Measurements from ENCODE around the gene TMPRSS11D.

TMPRSS11D gene

GRCh38 chr4:67820903-67821302 is 62.9 kb downstream of the TMPRSS11D start:
- Histone ChIP-seq H3K4me2 (ENCODE audit: low read length) (no peak overlapping the region), H3K36me3 (replicated peaks; ENCODE audit: low read depth, low read length) (no peaks in the 10 kb centered on the region), H3K27me3 (ENCODE audit: low read depth, low read length) (no peaks in the 10 kb centered on the region), H3K79me2 (ENCODE audit: low read length) (no peaks in the 10 kb centered on the region), H3K4me1 (ENCODE audit: low read length) (no peaks in the 10 kb centered on the region; the same call in 1 of the 2 replicates), H3K27ac (ENCODE audit: low read length) (no peak overlapping the region), H3K9ac (ENCODE audit: low read length) (no peak overlapping the region), H3K4me3 (ENCODE audit: low read length) (no peak overlapping the region), H3K9me3 (ENCODE audit: insufficient read depth, low read length) (no peaks in the 10 kb centered on the region), H4K20me1 (ENCODE audit: insufficient read depth, low read length) (no peaks in the 10 kb centered on the region), H2AFZ (ENCODE audit: low read depth, low read length) (no peak overlapping the region)
- no peak for TF ChIP-seq EZH2phosphoT487 (IDR thresholded peaks at IDR 0.05; ENCODE audit: low read depth)
- TF ChIP-seq, protein P1, sequence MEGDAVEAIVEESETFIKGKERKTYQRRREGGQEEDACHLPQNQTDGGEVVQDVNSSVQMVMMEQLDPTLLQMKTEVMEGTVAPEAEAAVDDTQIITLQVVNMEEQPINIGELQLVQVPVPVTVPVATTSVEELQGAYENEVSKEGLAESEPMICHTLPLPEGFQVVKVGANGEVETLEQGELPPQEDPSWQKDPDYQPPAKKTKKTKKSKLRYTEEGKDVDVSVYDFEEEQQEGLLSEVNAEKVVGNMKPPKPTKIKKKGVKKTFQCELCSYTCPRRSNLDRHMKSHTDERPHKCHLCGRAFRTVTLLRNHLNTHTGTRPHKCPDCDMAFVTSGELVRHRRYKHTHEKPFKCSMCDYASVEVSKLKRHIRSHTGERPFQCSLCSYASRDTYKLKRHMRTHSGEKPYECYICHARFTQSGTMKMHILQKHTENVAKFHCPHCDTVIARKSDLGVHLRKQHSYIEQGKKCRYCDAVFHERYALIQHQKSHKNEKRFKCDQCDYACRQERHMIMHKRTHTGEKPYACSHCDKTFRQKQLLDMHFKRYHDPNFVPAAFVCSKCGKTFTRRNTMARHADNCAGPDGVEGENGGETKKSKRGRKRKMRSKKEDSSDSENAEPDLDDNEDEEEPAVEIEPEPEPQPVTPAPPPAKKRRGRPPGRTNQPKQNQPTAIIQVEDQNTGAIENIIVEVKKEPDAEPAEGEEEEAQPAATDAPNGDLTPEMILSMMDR (IDR thresholded peaks at IDR 0.05; ENCODE audit: low read depth, low read length), result no peak

- no peak for TF ChIP-seq EZH2phosphoT487 (IDR thresholded peaks at IDR 0.05; ENCODE audit: low read depth)
- TF ChIP-seq, protein P1 (IDR thresholded peaks at IDR 0.05; ENCODE audit: low read depth, low read length), result no peak
- H3K36me3 ChIP-seq (replicated peaks; ENCODE audit: low read depth, low read length), result no peaks in the 10 kb centered on the region
- H3K9me3 ChIP-seq (ENCODE audit: insufficient read depth, low read length), result no peaks in the 10 kb centered on the region
- H3K27ac ChIP-seq (ENCODE audit: low read length), result no peak overlapping the region
- H4K20me1 ChIP-seq (ENCODE audit: insufficient read depth, low read length), result no peaks in the 10 kb centered on the region
- no peak overlapping the region for H3K4me3 ChIP-seq (ENCODE audit: low read length)
- H3K79me2 ChIP-seq (ENCODE audit: low read length), result no peaks in the 10 kb centered on the region
- H3K9ac ChIP-seq (ENCODE audit: low read length), result no peak overlapping the region
- H3K4me2 ChIP-seq (ENCODE audit: low read length), result no peak overlapping the region
- H3K4me1 ChIP-seq (ENCODE audit: low read length), result no peaks in the 10 kb centered on the region
- H2AFZ ChIP-seq (ENCODE audit: low read depth, low read length), result no peak overlapping the region
- H3K27me3 ChIP-seq (ENCODE audit: low read depth, low read length), result no peaks in the 10 kb centered on the region
Measured at GRCh38 chr4:67810011-67810410, 73.8 kb downstream of the TMPRSS11D start.

DNA sequence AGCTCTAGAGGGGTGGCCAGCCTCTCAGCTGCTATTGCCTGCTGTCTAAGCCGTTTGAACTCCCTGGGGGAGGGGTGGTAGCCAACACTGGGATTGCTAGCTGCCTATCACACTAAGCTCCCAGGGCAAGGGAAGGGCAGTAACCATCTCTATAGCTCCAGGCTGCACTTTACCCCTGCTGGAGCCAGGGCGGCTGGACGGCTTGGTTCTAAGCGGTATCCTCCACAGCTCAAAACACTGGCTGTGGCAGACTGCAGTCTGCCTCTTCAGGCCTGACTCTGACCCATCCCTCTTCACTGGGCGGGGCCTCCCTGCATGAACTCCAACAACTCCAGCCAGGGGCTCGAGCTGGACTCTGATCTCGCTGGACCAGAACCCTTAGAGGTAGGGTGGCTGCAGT is 74.3 kb downstream of the TMPRSS11D start:
- Histone ChIP-seq H3K27ac (ENCODE audit: low read length) (no peak overlapping the region), H2AFZ (ENCODE audit: low read depth, low read length) (no peak overlapping the region), H3K4me1 (ENCODE audit: low read length) (no peaks in the 10 kb centered on the region), H3K27me3 (ENCODE audit: low read depth, low read length) (no peaks in the 10 kb centered on the region), H3K9me3 (ENCODE audit: insufficient read depth, low read length) (no peaks in the 10 kb centered on the region), H3K4me2 (ENCODE audit: low read length) (no peak overlapping the region), H4K20me1 (ENCODE audit: insufficient read depth, low read length) (no peaks in the 10 kb centered on the region), H3K4me3 (ENCODE audit: low read length) (no peak overlapping the region), H3K79me2 (ENCODE audit: low read length) (no peaks in the 10 kb centered on the region), H3K9ac (ENCODE audit: low read length) (no peak overlapping the region), H3K36me3 (replicated peaks; ENCODE audit: low read depth, low read length) (no peaks in the 10 kb centered on the region)
- TF ChIP-seq, protein P1 (IDR thresholded peaks at IDR 0.05; ENCODE audit: low read depth, low read length), result no peak
- no peak for TF ChIP-seq EZH2phosphoT487 (IDR thresholded peaks at IDR 0.05; ENCODE audit: low read depth)

DNA sequence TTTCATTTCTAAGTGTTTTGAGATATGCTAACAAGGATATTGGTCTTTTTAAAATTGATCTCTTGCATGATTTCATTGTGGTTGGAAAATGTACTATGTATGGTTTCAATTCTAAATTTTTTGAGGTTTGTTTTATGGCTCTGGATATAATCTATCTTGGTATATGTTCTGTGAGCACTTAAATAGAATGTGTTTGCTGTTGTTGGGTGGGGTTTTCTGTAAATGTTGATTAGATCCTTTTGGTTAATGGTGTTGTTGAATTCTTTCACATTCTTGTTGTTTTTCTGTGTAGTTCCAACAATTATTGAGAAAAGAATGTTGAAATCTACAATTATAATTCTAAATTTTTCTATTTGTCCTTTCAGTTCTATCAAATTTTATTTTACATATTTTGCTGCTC is 87.0 kb downstream of the TMPRSS11D start:
- no peak overlapping the region for H3K4me2 ChIP-seq (ENCODE audit: low read length)

More for the DNA sequence above, 87.0 kb downstream of the TMPRSS11D start:
- Histone ChIP-seq H3K4me3 (ENCODE audit: low read length) (no peak overlapping the region), H3K9ac (ENCODE audit: low read length) (no peak overlapping the region), H3K27me3 (ENCODE audit: low read depth, low read length) (no peaks in the 10 kb centered on the region), H3K4me1 (ENCODE audit: low read length) (no peaks in the 10 kb centered on the region), H2AFZ (ENCODE audit: low read depth, low read length) (no peak overlapping the region), H4K20me1 (ENCODE audit: insufficient read depth, low read length) (no peaks in the 10 kb centered on the region), H3K79me2 (ENCODE audit: low read length) (no peaks in the 10 kb centered on the region), H3K27ac (ENCODE audit: low read length) (no peak overlapping the region), H3K9me3 (ENCODE audit: insufficient read depth, low read length) (no peaks in the 10 kb centered on the region), H3K36me3 (replicated peaks; ENCODE audit: low read depth, low read length) (no peaks in the 10 kb centered on the region)
- TF ChIP-seq EZH2phosphoT487 (IDR thresholded peaks at IDR 0.05; ENCODE audit: low read depth), result no peak
- TF ChIP-seq, protein P1 (IDR thresholded peaks at IDR 0.05; ENCODE audit: low read depth, low read length), result no peak

Data from OCI-LY3 (cell line).